ENCODE measurements around the gene TMEM182. TPM values are rescaled to one million over a fixed set of nuclear protein-coding genes. Genes with fewer than 3 reads are reported as not detected.
A peak's percentile ranks its signal among the peaks of the same experiment; 100 is the strongest.

Gene TMEM182
- total RNA-seq, 1 experiment from 2014 or later: 3.2 TPM

GRCh38 chr2:102815285-102815684 is 53.5 kb downstream of the TMEM182 start:
- no peak for DNase-seq (ENCODE audit: low spot score)
- Histone ChIP-seq H3K9me3 (ENCODE audit: low read depth, low read length, poor library complexity, severe bottlenecking) (no peaks in the 10 kb centered on the region), H3K27ac (ENCODE audit: low read depth, low read length, poor library complexity, severe bottlenecking) (no peak overlapping the region), H3K4me3 (ENCODE audit: low read depth, low read length, poor library complexity, severe bottlenecking) (no peak overlapping the region), H3K36me3 (ENCODE audit: insufficient read depth, low read length, poor library complexity, severe bottlenecking) (no peaks in the 10 kb centered on the region), H3K27me3 (replicated peaks; ENCODE audit: insufficient read depth, low read depth, low read length, poor library complexity) (no peaks in the 10 kb centered on the region), H3K4me1 (ENCODE audit: insufficient read depth, low read length, poor library complexity, severe bottlenecking) (no peaks in the 10 kb centered on the region)
- TF ChIP-seq EZH2 (IDR thresholded peaks at IDR 0.05; ENCODE audit: borderline replicate concordance, low read depth, low read length, poor library complexity, severe bottlenecking) (no peak), CTCF (conservative IDR thresholded peaks at IDR 0.05; ENCODE audit: low read depth, low read length) (no peak)
- POLR2A ChIA-PET (ENCODE audit: low non-redundant PET): no interaction called here
- BruUV-seq (replicated peaks): no TSS peak
- intact Hi-C loops (cut with micrococcal nuclease; ENCODE audit: unreplicated experiment): no loop called here
- CTCF ChIA-PET: interaction anchor here (0.5 kb wide), 1 partner anchor 11 kb away, joined by 3 read pairs; no protein-coding TSS in a partner anchor

DNA sequence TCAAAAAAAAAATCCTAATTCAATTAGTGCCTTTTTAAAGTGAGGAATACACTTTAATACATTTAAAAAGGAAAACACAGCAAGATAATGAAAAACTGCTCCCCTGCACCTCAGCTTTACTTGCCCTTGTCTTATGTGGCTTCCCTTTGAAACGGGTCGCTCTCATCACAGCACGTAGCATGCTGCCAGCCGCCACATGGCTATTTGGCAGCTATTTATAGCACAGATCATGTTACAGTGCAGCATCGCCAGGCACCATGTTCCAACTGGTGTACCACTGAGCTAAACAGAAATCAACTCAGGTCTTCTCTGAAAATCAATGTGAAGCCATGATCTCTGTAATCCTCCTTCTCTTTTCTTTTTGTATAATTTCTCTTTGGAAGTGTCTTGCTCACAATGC is 65.1 kb downstream of the TMEM182 start:
- no peak overlapping the region for H3K27ac ChIP-seq (ENCODE audit: low read depth, low read length, poor library complexity, severe bottlenecking)
- TF ChIP-seq EZH2 (IDR thresholded peaks at IDR 0.05; ENCODE audit: borderline replicate concordance, low read depth, low read length, poor library complexity, severe bottlenecking) (no peak), CTCF (conservative IDR thresholded peaks at IDR 0.05; ENCODE audit: low read depth, low read length) (no peak)
- no peak overlapping the region for H3K4me3 ChIP-seq (ENCODE audit: low read depth, low read length, poor library complexity, severe bottlenecking)
- no peaks in the 10 kb centered on the region for H3K4me1 ChIP-seq (ENCODE audit: insufficient read depth, low read length, poor library complexity, severe bottlenecking)
- no TSS peak for BruUV-seq (replicated peaks)
- H3K9me3 ChIP-seq (ENCODE audit: low read depth, low read length, poor library complexity, severe bottlenecking): no peaks in the 10 kb centered on the region
- no peaks in the 10 kb centered on the region for H3K36me3 ChIP-seq (ENCODE audit: insufficient read depth, low read length, poor library complexity, severe bottlenecking)
- DNase-seq (ENCODE audit: low spot score): peak; percentile 40
- intact Hi-C loops (cut with micrococcal nuclease; ENCODE audit: unreplicated experiment): no loop called here
- ChIA-PET POLR2A (ENCODE audit: low non-redundant PET) (no interaction called here), CTCF (no interaction called here)
- H3K27me3 ChIP-seq (replicated peaks; ENCODE audit: insufficient read depth, low read depth, low read length, poor library complexity): no peaks in the 10 kb centered on the region

GRCh38 chr2:102832789-102833188 is 71.0 kb downstream of the TMEM182 start:
- no TSS peak for BruUV-seq (replicated peaks)
- Histone ChIP-seq H3K27me3 (replicated peaks; ENCODE audit: insufficient read depth, low read depth, low read length, poor library complexity) (no peaks in the 10 kb centered on the region), H3K4me1 (ENCODE audit: insufficient read depth, low read length, poor library complexity, severe bottlenecking) (no peaks in the 10 kb centered on the region), H3K9me3 (ENCODE audit: low read depth, low read length, poor library complexity, severe bottlenecking) (no peaks in the 10 kb centered on the region), H3K36me3 (ENCODE audit: insufficient read depth, low read length, poor library complexity, severe bottlenecking) (no peaks in the 10 kb centered on the region), H3K27ac (ENCODE audit: low read depth, low read length, poor library complexity, severe bottlenecking) (no peak overlapping the region), H3K4me3 (ENCODE audit: low read depth, low read length, poor library complexity, severe bottlenecking) (no peak overlapping the region)
- CTCF ChIA-PET: no interaction called here
- POLR2A ChIA-PET (ENCODE audit: low non-redundant PET): no interaction called here
- intact Hi-C loops (cut with micrococcal nuclease; ENCODE audit: unreplicated experiment): no loop called here
- TF ChIP-seq EZH2 (IDR thresholded peaks at IDR 0.05; ENCODE audit: borderline replicate concordance, low read depth, low read length, poor library complexity, severe bottlenecking): no peak
- TF ChIP-seq CTCF (conservative IDR thresholded peaks at IDR 0.05; ENCODE audit: low read depth, low read length): no peak
- DNase-seq (ENCODE audit: low spot score): no peak

Data from A673 (cell line).